Heart left ventricle (tissue), 16 donors: ENCODE results near the gene MICAL1. TPM values are rescaled to one million over a fixed set of nuclear protein-coding genes. Genes with fewer than 3 reads are reported as not detected.

ENCODE experiments used
- ATAC-seq, 4 donors: fragments of 200-7000 bp; cut with Tn5 transposase; one replicate each; pipeline ENCODE4 v1.9.1; 2020 to 2022; ENCODE audit warnings: moderate library complexity in 4 of 4, mild to moderate bottlenecking in 3 of 4, moderate number of reproducible peaks in 1 of 4
- DNase-seq, 5 donors: peaks; one replicate each; pipeline ENCODE4 v3.0.0-alpha.2; 2020
- H3K27ac ChIP-seq, 12 donors: fragments of 200-600 bp; sonication (generic) in 4 of 12; one replicate each; pipeline versions ENCODE4 v1.5.0 to v1.8.0; 2016 to 2022; ENCODE audit warnings: mild to moderate bottlenecking in 2 of 12
- H3K27me3 ChIP-seq, 9 donors: fragments of 200-600 bp; sonication (generic) in 2 of 9; one replicate each; pipeline versions ENCODE4 v1.5.1 to v1.8.0; 2016 to 2022; ENCODE audit warnings: mild to moderate bottlenecking in 3 of 9
- H3K36me3 ChIP-seq, 9 donors: fragments of 200-600 bp; sonication (generic) in 2 of 9; one replicate each; pipeline versions ENCODE4 v1.5.0 to v1.8.0; 2018 to 2022; ENCODE audit warnings: mild to moderate bottlenecking in 2 of 9
- H3K4me1 ChIP-seq, 12 donors: fragments of 200-600 bp; sonication (generic) in 4 of 12; one replicate each; pipeline versions ENCODE4 v1.5.0 to v1.8.0; 2016 to 2022; ENCODE audit warnings: mild to moderate bottlenecking in 3 of 12
- H3K4me3 ChIP-seq, 12 donors: fragments of 200-600 bp; sonication (generic) in 4 of 12; one replicate each; pipeline versions ENCODE4 v1.5.0 to v1.8.0; 2017 to 2022; ENCODE audit warnings: mild to moderate bottlenecking in 9 of 12, moderate library complexity in 4 of 12
- H3K9me3 ChIP-seq, 12 donors: fragments of 200-600 bp; sonication (generic) in 4 of 12; one replicate each; pipeline versions ENCODE4 v1.5.0 to v1.8.0; 2016 to 2022; ENCODE audit warnings: mild to moderate bottlenecking in 1 of 12
- CTCF ChIP-seq, 12 donors: fragments of 200-600 bp; sonication (generic) in 4 of 12; IDR thresholded peaks; one replicate each; pipeline versions ENCODE4 v1.5.0 to v1.8.0; 2018 to 2022; ENCODE audit warnings: antibody characterized with exemption in 12 of 12, mild to moderate bottlenecking in 5 of 12
- POLR2A ChIP-seq, 2 donors: fragments of 450-650 bp; IDR thresholded peaks; one replicate each; pipeline ENCODE4 v1.6.1; 2017; ENCODE audit warnings: antibody characterized with exemption in 2 of 2, mild to moderate bottlenecking in 2 of 2, moderate library complexity in 2 of 2
- WGBS, 4 donors: extraction: QIAGEN DNeasy Blood & Tissue Kit in 2 of 4; methylation state at CpG; one replicate each; pipeline versions ENCODE4 v1.1.5 to v1.1.7; 2013 to 2018; 5-methylcytosine and 5-hydroxymethylcytosine counted together
- intact Hi-C, 10 donors: fragments of 100-400 bp; cut with DNase I; formaldehyde crosslinking; loops; one replicate each; pipeline versions ENCODE4 v1.11.1 to v1.14.2; 2022
- polyA plus RNA-seq, 2 donors: library from polyadenylated mRNA; stranded (reverse); fragments of 200-250 nt; gene quantifications; one replicate each; pipeline ENCODE4 v1.2.3, GENCODE V29; 2013
- total RNA-seq, 9 donors: library from RNA; depleted of rRNA in 2 of 9; stranded (reverse); fragments of >200 nt in 2 of 9; fragmentation: NEBNext Ultra II Directional in 3 of 9; extraction: Animal tissue kit (Norgen Biotek cat#: 25700) in 3 of 9; gene quantifications; one replicate each; pipeline versions ENCODE4 v1.1.0 to v1.2.4, GENCODE V29; 2016 to 2023
- donor health status: ischemic (EF 13 %, LVEDD 7.1; RV severe dilation, severe dysfunction).
- donor health status: healthy with polysubstance abuse.
- donor health status: DM: no; HTN: yes; CAD: no.
- donor health status: DM: no; HTN: no; CAD: no.
- donor health status: ischemic (EF 25% LVEDD 6.9; RV normal size, moderate dysfunction).
- donor health status: ischemic (EF 25% LVEDD 5.7; RV mildly dilated, moderate dysfunction).
- donor health status: healthy.
- donor health status: DM: yes; HTN: yes; CAD: no.
- donor health status: ischemic (EF 35%, LVEDD 5.7; RV mildly dilated, moderate dysfunction).
- donor health status: nonischemic (EF 11% LVEDD 7.7; RV severe dilation, severe dysfunction).
- donor health status: DM: yes; HTN: yes; CAD: no.
- donor health status: PGD.
- donor health status: ischemic (EF 29% LVEDD 5.4; RV normal size, mild dysfunction).
- donor health status: nonischemic (EF 23%, LVEDD 6.1; RV moderate dilation, normal function).

MICAL1 gene
- total and polyA plus RNA-seq, 11 donors: 4.5 to 21.9 (median 6.4) TPM

GRCh38 chr6:109406196-109406595, 49.4 kb downstream of the MICAL1 start:
- no peak for DNase-seq

DNA sequence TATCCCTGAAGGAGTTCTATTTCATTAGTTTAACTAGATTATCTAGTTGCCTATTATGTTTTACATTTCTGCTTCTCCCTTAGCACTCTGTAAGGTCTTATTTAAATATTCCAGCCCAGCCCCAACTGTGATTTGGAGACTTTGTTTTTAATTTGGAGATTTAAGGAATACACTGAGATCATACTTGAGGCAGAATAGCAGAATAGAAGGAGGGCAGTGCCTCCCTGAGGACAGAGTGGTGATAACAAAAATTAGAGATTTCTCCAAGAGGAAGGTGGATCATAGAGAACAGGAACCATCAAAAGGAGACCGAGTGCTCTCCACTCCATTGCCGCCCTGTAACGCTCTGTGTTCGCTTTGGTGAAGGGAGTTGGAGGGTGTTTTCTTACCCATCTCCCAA, 58.6 kb downstream of the MICAL1 start:
- H3K36me3 ChIP-seq: no peaks in the 10 kb centered on the region
- no peak overlapping the region for H3K27ac ChIP-seq
- ATAC-seq: peak in 3 of 4 donors; percentile 22 to 58 (median 33)
- H3K4me1 ChIP-seq: no peaks in the 10 kb centered on the region
- 63 to 85% (median 76%) methylated on average over 4 of the region's 4 CpGs for WGBS, 4 donors
- intact Hi-C loops: no loop called here
- no peak for DNase-seq
- TF ChIP-seq CTCF (IDR thresholded peaks at IDR 0.05) (peak in 8 of 12 donors; percentile 12 to 48 (median 21)), POLR2A (IDR thresholded peaks at IDR 0.05) (no peak)
- H3K27me3 ChIP-seq: no peaks in the 10 kb centered on the region
- H3K9me3 ChIP-seq: no peaks in the 10 kb centered on the region
- no peak overlapping the region for H3K4me3 ChIP-seq

More at GRCh38 chr6:109406196-109406595, 49.4 kb downstream of the MICAL1 start:
- H3K27ac ChIP-seq: no peak overlapping the region
- no peak overlapping the region for H3K4me3 ChIP-seq
- H3K9me3 ChIP-seq: no peaks in the 10 kb centered on the region
- H3K27me3 ChIP-seq: no peaks in the 10 kb centered on the region
- TF ChIP-seq POLR2A (IDR thresholded peaks at IDR 0.05) (no peak), CTCF (IDR thresholded peaks at IDR 0.05) (no peak)
- intact Hi-C loops: no loop called here
- WGBS, 4 donors: 88 to 94% (median 93%) methylated on average over 4 of the region's 4 CpGs
- ATAC-seq: no peak
- no peaks in the 10 kb centered on the region for H3K4me1 ChIP-seq
- H3K36me3 ChIP-seq: no peaks in the 10 kb centered on the region

DNA sequence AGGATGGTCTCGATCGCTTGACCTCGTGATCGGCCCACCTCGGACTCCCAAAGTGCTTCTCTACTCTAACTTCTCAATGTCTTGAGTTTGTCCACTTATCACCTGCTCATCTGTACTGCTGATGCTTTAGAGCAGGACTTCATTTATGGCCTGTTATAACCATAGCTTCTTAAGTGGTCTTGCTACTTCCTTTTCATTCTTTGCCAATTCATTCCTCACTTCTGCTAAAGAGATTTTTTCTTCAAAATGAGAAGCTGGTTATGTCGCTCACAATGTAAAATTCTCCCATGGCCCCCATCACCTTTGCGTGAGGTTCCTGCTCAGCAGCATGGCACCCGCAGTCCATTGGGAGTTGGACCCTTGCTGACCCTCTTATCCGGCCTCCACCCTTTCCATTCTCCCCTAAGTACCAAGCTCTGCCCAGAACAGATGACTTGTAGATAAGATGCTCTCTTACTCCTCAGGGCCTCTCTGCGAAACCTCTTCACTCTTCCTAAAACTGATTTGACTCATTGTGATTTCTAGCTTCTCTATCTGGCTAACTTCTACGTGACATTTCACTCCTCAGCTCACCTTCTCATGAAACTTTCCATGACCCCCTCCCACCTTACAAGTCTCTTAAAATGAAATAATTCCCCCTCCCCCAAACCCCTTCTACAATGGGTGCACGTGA, 59.4 kb downstream of the MICAL1 start:
- ATAC-seq: no peak
- Histone ChIP-seq H3K36me3 (no peaks in the 10 kb centered on the region), H3K4me3 (no peak overlapping the region), H3K27me3 (no peaks in the 10 kb centered on the region), H3K4me1 (peaks cover 0 to 3% (median 0%) of the 10 kb centered on the region in 12 donors), H3K9me3 (no peaks in the 10 kb centered on the region), H3K27ac (no peak overlapping the region)
- DNase-seq: no peak
- TF ChIP-seq POLR2A (IDR thresholded peaks at IDR 0.05) (no peak), CTCF (IDR thresholded peaks at IDR 0.05) (no peak)
- WGBS, 4 donors: 94 to 96% (median 96%) methylated on average over 12 of the region's 12 CpGs
- intact Hi-C loops: no loop called here

Other genes with a start within 250 kb of the MICAL1 start
- 100 to 1,000 TPM in 7 of 9 donors, 10 to 100 TPM in 2; 82.0 to 213 (median 119) TPM for gene CD164, start 73.3 kb downstream of the MICAL1 start, total RNA-seq
- 100 to 1,000 TPM in 1 of 2 donors, 10 to 100 TPM in 1; 77.1 to 193 TPM for gene CD164, start 73.3 kb downstream of the MICAL1 start, polyA plus RNA-seq
- 1 to 10 TPM; 1.5 to 6.5 (median 3.4) TPM for gene PPIL6, start 15.1 kb downstream of the MICAL1 start, total RNA-seq
- gene PPIL6, start 15.1 kb downstream of the MICAL1 start, polyA plus RNA-seq: 1 to 10 TPM in 1 of 2 donors, under 1 TPM in 1; 0.42 to 4.1 TPM
- gene SMPD2, start 15.0 kb downstream of the MICAL1 start, total RNA-seq: 1 to 10 TPM; 2.0 to 7.1 (median 4.1) TPM
- gene SMPD2, start 15.0 kb downstream of the MICAL1 start, polyA plus RNA-seq: 1 to 10 TPM; 4.2 to 9.6 TPM
- 1 to 10 TPM; 2.4 to 4.8 (median 3.1) TPM for gene ZBTB24, start 27.4 kb upstream of the MICAL1 start, total RNA-seq
- gene ZBTB24, start 27.4 kb upstream of the MICAL1 start, polyA plus RNA-seq: 1 to 10 TPM; 1.9 to 2.1 TPM
- 10 to 100 TPM in 5 of 9 donors, 1 to 10 TPM in 4; 7.7 to 17.0 (median 10.6) TPM for gene AK9, start 235.4 kb upstream of the MICAL1 start, total RNA-seq
- 1 to 10 TPM; 6.6 to 6.9 TPM for gene AK9, start 235.4 kb upstream of the MICAL1 start, polyA plus RNA-seq
- gene FIG4, start 235.5 kb upstream of the MICAL1 start, total RNA-seq: 10 to 100 TPM in 6 of 9 donors, 1 to 10 TPM in 3; 6.9 to 17.2 (median 10.4) TPM
- gene FIG4, start 235.5 kb upstream of the MICAL1 start, polyA plus RNA-seq: 1 to 10 TPM; 4.8 to 9.3 TPM